Measurements from ENCODE around the gene SNED1.
A peak's percentile ranks its signal among the peaks of the same experiment; 100 is the strongest.

Gene SNED1

GRCh38 chr2:241064008-241064801 is 65.8 kb downstream of the SNED1 start:
- DNase-seq (ENCODE audit: insufficient read length, low spot score) (no peak), FAIRE-seq (no peak)

- FAIRE-seq (no peak), DNase-seq (ENCODE audit: insufficient read length, low spot score) (no peak)
Observed at GRCh38 chr2:241064802-241065354, 66.5 kb downstream of the SNED1 start.

GRCh38 chr2:241065355-241065803 is 67.0 kb downstream of the SNED1 start:
- DNase-seq (ENCODE audit: insufficient read length, low spot score), result no peak
- no peak for FAIRE-seq

DNA sequence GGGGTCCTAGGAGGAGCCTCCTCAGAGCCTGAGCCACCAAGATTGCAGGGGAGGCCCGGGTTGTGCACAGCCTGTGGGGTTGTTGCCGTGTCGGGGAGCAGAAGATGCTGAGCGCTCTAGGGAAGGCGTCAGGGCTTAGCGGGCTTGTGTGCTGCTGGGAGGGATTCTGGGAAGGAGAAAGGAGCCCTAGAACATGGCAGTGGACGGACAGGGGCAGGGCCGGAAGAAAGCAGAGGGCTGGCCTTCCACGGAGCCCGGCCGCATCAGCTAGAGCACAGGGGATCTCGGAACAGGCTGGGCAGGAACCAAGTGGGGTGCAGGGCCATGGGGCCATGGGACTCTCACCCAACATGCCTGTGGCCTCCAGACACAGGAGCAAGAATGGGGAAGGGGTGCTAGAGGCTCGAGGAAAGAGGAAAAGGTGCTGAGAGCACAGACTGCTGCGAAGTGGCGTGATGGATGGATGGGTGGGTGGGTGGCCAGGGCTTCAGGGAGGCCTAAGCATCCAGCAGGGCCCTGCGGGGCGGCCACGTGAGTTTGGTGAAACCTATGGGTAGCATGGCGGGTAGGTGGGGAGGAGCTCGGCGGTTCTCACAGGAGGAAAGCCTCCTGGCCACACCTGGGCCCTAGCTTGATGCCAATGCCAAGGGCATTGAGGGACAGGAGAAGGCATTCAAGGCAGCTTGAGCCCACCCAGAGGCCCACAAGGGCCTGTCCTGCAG is 67.9 kb downstream of the SNED1 start:
- FAIRE-seq, result no peak
- DNase-seq (ENCODE audit: insufficient read length, low spot score), result no peak

- no peak for FAIRE-seq
- DNase-seq (ENCODE audit: insufficient read length, low spot score), result peak; percentile 36
Observed at GRCh38 chr2:241066893-241067341, 68.5 kb downstream of the SNED1 start.

DNA sequence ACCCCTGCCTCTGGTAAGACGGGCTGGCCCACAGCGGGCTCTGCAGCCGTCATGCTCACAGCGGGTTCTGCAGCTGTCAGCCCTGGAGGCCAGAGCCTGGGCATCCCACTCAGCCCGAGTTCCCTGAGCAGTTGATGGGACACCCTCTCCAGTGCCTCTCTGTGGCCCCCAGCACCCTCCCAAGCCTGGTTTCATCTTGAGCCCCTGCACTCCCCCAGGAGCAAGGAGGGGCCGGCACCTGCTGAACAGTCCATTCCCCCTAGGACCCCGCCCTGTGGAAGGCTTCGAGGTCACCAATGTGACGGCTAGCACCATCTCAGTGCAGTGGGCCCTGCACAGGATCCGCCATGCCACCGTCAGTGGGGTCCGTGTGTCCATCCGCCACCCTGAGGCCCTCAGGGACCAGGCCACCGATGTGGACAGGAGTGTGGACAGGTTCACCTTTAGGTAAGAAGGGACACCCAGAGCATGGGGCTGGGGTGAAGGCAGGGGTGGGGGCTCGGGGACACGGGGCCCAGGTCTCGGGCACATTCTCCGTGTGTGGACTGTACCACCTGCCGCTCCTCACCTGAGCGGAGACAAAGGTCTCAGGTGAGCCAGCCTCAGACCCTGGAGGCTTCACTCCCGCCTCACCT is 69.2 kb downstream of the SNED1 start:
- DNase-seq (ENCODE audit: insufficient read length, low spot score), result no peak
- no peak for FAIRE-seq

GRCh38 chr2:241068136-241068941 is 69.9 kb downstream of the SNED1 start:
- no peak for FAIRE-seq
- DNase-seq (ENCODE audit: insufficient read length, low spot score), result no peak

GRCh38 chr2:241068942-241069810 is 70.8 kb downstream of the SNED1 start:
- DNase-seq (ENCODE audit: insufficient read length, low spot score) (no peak), FAIRE-seq (no peak)

- DNase-seq (ENCODE audit: insufficient read length, low spot score), result no peak
- FAIRE-seq, result no peak
Observed at GRCh38 chr2:241069821-241070281, 71.4 kb downstream of the SNED1 start.

DNA sequence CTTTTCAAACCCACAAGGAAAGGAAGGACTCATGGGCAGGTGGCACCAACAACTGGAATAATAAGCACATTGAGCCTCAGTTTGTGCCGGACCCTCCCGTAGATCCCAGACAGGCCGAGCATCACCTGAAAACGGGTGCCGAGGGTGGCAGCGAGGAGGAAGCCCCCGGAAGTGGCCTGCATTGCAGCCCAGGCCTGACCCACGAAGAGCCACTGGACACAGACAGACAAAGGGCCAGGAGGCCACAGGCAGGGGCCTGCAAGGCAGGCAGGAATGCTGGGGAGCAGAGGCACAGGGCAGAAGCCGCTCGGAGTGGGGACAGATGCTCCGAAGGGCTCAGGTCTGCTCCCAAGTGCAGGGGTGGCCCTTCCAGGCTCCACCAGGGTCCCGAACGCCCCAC is 71.9 kb downstream of the SNED1 start:
- FAIRE-seq (no peak), DNase-seq (ENCODE audit: insufficient read length, low spot score) (no peak)

DNA sequence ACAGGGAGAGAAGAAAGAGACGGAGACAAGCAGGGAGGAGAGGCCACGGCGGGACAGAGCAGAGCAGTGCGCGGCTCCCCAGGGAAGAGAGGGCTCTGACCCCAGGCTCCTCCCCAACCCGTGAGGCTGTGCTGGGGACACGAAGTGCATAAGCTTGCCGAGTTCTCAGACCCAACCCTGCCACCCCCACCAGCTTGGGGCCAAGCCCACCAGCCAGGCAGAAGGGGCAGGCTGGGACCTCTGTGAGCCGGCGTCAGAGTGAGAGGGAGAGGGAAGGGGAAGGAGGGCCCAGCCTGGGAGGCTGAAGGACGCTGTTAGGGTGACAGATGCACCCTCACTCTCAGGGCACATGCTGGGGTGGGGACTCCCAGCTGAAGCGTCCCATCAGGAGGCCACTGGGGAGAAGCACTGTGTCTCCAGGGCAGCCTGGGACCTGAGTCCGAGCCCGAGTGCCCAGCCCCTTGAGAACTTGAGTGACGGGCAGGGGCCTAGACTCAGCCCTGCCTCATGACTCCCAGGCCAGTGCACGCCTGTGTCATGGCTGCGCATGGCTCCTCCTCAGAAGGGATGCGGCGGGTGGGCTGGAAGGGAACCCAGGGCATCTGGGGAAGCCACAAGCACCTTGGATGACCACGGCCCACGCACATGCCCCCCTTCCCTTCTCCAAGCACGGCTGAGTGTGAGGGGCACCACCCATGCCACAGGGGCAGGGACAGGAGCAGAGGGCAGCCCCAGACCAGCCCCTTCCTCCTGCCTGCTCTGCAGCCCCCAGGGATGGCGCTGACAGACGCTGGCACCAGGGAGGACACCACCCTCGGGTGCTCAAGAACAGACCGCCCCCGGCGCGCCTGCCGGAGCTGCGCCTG is 72.6 kb downstream of the SNED1 start:
- FAIRE-seq, result no peak

GRCh38 chr2:241071677-241072111 is 73.3 kb downstream of the SNED1 start:
- FAIRE-seq, result no peak
- DNase-seq (ENCODE audit: insufficient read length, low spot score), result no peak

More for the DNA sequence above, 72.6 kb downstream of the SNED1 start:
- DNase-seq (ENCODE audit: insufficient read length, low spot score), result no peak

- no peak for FAIRE-seq
- no peak for DNase-seq (ENCODE audit: insufficient read length, low spot score)
Observed at GRCh38 chr2:241072151-241072550, 73.7 kb downstream of the SNED1 start.

GRCh38 chr2:241072553-241073165 is 74.2 kb downstream of the SNED1 start:
- DNase-seq (ENCODE audit: insufficient read length, low spot score) (no peak), FAIRE-seq (no peak)

GRCh38 chr2:241073166-241074064 is 75.0 kb downstream of the SNED1 start:
- DNase-seq (ENCODE audit: insufficient read length, low spot score), result no peak
- no peak for FAIRE-seq

DNA sequence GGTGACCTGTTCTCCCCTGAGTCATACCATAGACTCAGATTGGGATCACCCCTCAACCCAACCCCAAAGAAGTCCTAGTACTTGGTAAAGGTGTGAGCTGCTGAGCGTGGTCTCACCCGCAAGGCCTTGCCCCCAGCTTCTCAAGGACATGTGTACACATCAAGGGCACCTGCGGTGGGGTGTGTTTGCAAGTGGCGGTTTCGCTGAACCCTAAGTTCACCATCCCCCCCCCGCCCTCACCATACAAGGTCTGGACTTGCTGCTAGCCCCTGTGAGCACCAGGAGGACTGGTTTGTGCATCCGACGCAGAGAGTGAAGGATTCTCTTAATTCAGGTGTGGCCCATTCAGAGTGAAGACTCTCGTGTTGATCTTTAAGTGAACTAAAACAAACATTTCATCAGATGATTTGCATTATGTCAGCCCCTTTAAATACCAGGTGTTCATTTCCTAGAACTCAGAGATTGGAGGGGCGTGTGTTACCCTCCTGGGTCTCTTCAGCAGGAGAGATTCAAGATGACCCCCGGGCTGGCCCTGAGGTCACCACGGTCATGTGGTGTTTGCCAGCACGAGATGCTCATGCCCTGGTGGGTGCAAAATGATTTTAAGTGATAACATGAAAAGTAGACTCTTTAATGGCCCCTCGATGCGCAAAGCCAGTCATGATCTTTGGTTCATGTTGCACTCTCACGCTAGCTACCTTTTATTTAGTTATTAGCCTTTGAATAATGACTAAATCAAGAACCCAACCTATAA is 75.8 kb downstream of the SNED1 start:
- no peak for FAIRE-seq
- no peak for DNase-seq (ENCODE audit: insufficient read length, low spot score)
